ENCODE data around the gene TTLL8.
"Not testable (repeated sequence)": the region's sequence is repeated elsewhere in the genome, so short reads cannot be mapped to it uniquely, and the experiment has no call there.

The TTLL8 gene

GRCh38 chr22:50090412-50090714 is 32.3 kb upstream of the TTLL8 start:
- WGBS, 2 experiments, result 97% methylated on average over 22 of the region's 22 CpGs
- Histone ChIP-seq H3K4me3 (ENCODE audit: insufficient read depth, low read depth, low read length) (no peak overlapping the region), H3K27me3 (ENCODE audit: control insufficient read depth, insufficient read depth, low read length, poor library complexity, severe bottlenecking) (no peaks in the 10 kb centered on the region), H3K9me3 (ENCODE audit: control insufficient read depth, low read length) (no peaks in the 10 kb centered on the region), H3K27ac (ENCODE audit: insufficient read depth, low read depth, low read length, poor library complexity, severe bottlenecking) (no peak overlapping the region), H3K4me1 (ENCODE audit: control insufficient read depth, insufficient read depth, low read length) (peaks cover 2% of the 10 kb centered on the region), H3K36me3 (ENCODE audit: control insufficient read depth, insufficient read depth, low read length) (no peaks in the 10 kb centered on the region)

GRCh38 chr22:50089682-50090411 is 31.7 kb upstream of the TTLL8 start, which contains the start of gene MOV10L1:
Gene MOV10L1, plus strand, starts transcription at chr22:50090006. Its CDS starts 83 bp downstream, at chr22:50090089.
- no peaks in the 10 kb centered on the region for H3K27me3 ChIP-seq (ENCODE audit: control insufficient read depth, insufficient read depth, low read length, poor library complexity, severe bottlenecking)
- H3K36me3 ChIP-seq (ENCODE audit: control insufficient read depth, insufficient read depth, low read length), result no peaks in the 10 kb centered on the region
- peaks cover 7% of the 10 kb centered on the region for H3K4me1 ChIP-seq (ENCODE audit: control insufficient read depth, insufficient read depth, low read length)
- no peak within 1 kb of the TSS for H3K4me3 ChIP-seq (ENCODE audit: insufficient read depth, low read depth, low read length)
- no peaks in the 10 kb centered on the region for H3K9me3 ChIP-seq (ENCODE audit: control insufficient read depth, low read length)
- 93 to 94% methylated on average over 83 of the region's 83 CpGs for WGBS, 2 experiments
- no peak within 1 kb of the TSS for H3K27ac ChIP-seq (ENCODE audit: insufficient read depth, low read depth, low read length, poor library complexity, severe bottlenecking)

GRCh38 chr22:50089231-50089630 is 31.1 kb upstream of the TTLL8 start:
- H3K27me3 ChIP-seq (ENCODE audit: control insufficient read depth, insufficient read depth, low read length, poor library complexity, severe bottlenecking), result no peaks in the 10 kb centered on the region
- H3K4me3 ChIP-seq (ENCODE audit: insufficient read depth, low read depth, low read length), result no peak overlapping the region
- H3K4me1 ChIP-seq (ENCODE audit: control insufficient read depth, insufficient read depth, low read length), result peaks cover 10% of the 10 kb centered on the region
- 94 to 96% methylated on average over 11 of the region's 11 CpGs for WGBS, 2 experiments
- H3K9me3 ChIP-seq (ENCODE audit: control insufficient read depth, low read length), result no peaks in the 10 kb centered on the region
- H3K36me3 ChIP-seq (ENCODE audit: control insufficient read depth, insufficient read depth, low read length), result no peaks in the 10 kb centered on the region
- no peak overlapping the region for H3K27ac ChIP-seq (ENCODE audit: insufficient read depth, low read depth, low read length, poor library complexity, severe bottlenecking)

- no peak overlapping the region for H3K27ac ChIP-seq (ENCODE audit: insufficient read depth, low read depth, low read length, poor library complexity, severe bottlenecking)
- WGBS, 2 experiments, result 90 to 92% methylated on average over 11 to 12 of the region's 12 CpGs
- H3K4me1 ChIP-seq (ENCODE audit: control insufficient read depth, insufficient read depth, low read length), result peaks cover 14% of the 10 kb centered on the region
- H3K36me3 ChIP-seq (ENCODE audit: control insufficient read depth, insufficient read depth, low read length), result no peaks in the 10 kb centered on the region
- no peak overlapping the region for H3K4me3 ChIP-seq (ENCODE audit: insufficient read depth, low read depth, low read length)
- H3K27me3 ChIP-seq (ENCODE audit: control insufficient read depth, insufficient read depth, low read length, poor library complexity, severe bottlenecking), result no peaks in the 10 kb centered on the region
- no peaks in the 10 kb centered on the region for H3K9me3 ChIP-seq (ENCODE audit: control insufficient read depth, low read length)
Observed at GRCh38 chr22:50088096-50088495, 30.0 kb upstream of the TTLL8 start.

- no peaks in the 10 kb centered on the region for H3K9me3 ChIP-seq (ENCODE audit: control insufficient read depth, low read length)
- WGBS, 2 experiments, result 95% methylated on average over 12 of the region's 12 CpGs
- H3K27me3 ChIP-seq (ENCODE audit: control insufficient read depth, insufficient read depth, low read length, poor library complexity, severe bottlenecking), result no peaks in the 10 kb centered on the region
- H3K4me1 ChIP-seq (ENCODE audit: control insufficient read depth, insufficient read depth, low read length), result peaks cover 15% of the 10 kb centered on the region
- no peaks in the 10 kb centered on the region for H3K36me3 ChIP-seq (ENCODE audit: control insufficient read depth, insufficient read depth, low read length)
- H3K4me3 ChIP-seq (ENCODE audit: insufficient read depth, low read depth, low read length), result no peak overlapping the region
- no peak overlapping the region for H3K27ac ChIP-seq (ENCODE audit: insufficient read depth, low read depth, low read length, poor library complexity, severe bottlenecking)
Observed at GRCh38 chr22:50087646-50088045, 29.5 kb upstream of the TTLL8 start.

- not testable (repeated sequence) for H3K27ac ChIP-seq (ENCODE audit: insufficient read depth, low read depth, low read length, poor library complexity, severe bottlenecking); H3K27me3 ChIP-seq (ENCODE audit: control insufficient read depth, insufficient read depth, low read length, poor library complexity, severe bottlenecking); H3K4me3 ChIP-seq (ENCODE audit: insufficient read depth, low read depth, low read length); H3K9me3 ChIP-seq (ENCODE audit: control insufficient read depth, low read length); H3K36me3 ChIP-seq (ENCODE audit: control insufficient read depth, insufficient read depth, low read length)
- H3K4me1 ChIP-seq (ENCODE audit: control insufficient read depth, insufficient read depth, low read length), result peaks cover 15% of the 10 kb centered on the region
- 97 to 99% methylated on average over 4 of the region's 4 CpGs for WGBS, 2 experiments
Observed at GRCh38 chr22:50086975-50087374, 28.9 kb upstream of the TTLL8 start.

- Histone ChIP-seq H3K4me1 (ENCODE audit: control insufficient read depth, insufficient read depth, low read length) (peaks cover 15% of the 10 kb centered on the region), H3K36me3 (ENCODE audit: control insufficient read depth, insufficient read depth, low read length) (no peaks in the 10 kb centered on the region), H3K9me3 (ENCODE audit: control insufficient read depth, low read length) (no peaks in the 10 kb centered on the region), H3K27me3 (ENCODE audit: control insufficient read depth, insufficient read depth, low read length, poor library complexity, severe bottlenecking) (no peaks in the 10 kb centered on the region), H3K27ac (ENCODE audit: insufficient read depth, low read depth, low read length, poor library complexity, severe bottlenecking) (no peak overlapping the region), H3K4me3 (ENCODE audit: insufficient read depth, low read depth, low read length) (no peak overlapping the region)
- 89 to 92% methylated on average over 4 to 5 of the region's 5 CpGs for WGBS, 2 experiments
Observed at GRCh38 chr22:50086526-50086925, 28.4 kb upstream of the TTLL8 start.

- Histone ChIP-seq H3K4me3 (ENCODE audit: insufficient read depth, low read depth, low read length) (no peak within 1 kb of the TSS), H3K36me3 (ENCODE audit: control insufficient read depth, insufficient read depth, low read length) (no peaks in the 10 kb centered on the region), H3K9me3 (ENCODE audit: control insufficient read depth, low read length) (no peaks in the 10 kb centered on the region), H3K27ac (ENCODE audit: insufficient read depth, low read depth, low read length, poor library complexity, severe bottlenecking) (no peak within 1 kb of the TSS), H3K27me3 (ENCODE audit: control insufficient read depth, insufficient read depth, low read length, poor library complexity, severe bottlenecking) (no peaks in the 10 kb centered on the region), H3K4me1 (ENCODE audit: control insufficient read depth, insufficient read depth, low read length) (peaks cover 15% of the 10 kb centered on the region)
- WGBS, 2 experiments, result 65 to 66% methylated on average over 29 of the region's 29 CpGs
Observed at GRCh38 chr22:50085211-50085972, 27.3 kb upstream of the TTLL8 start, which contains the start of gene MLC1. Gene MLC1, minus strand, starts transcription at chr22:50085426. Its CDS starts 524 bp downstream, at chr22:50084902.

- H3K9me3 ChIP-seq (ENCODE audit: control insufficient read depth, low read length), result no peaks in the 10 kb centered on the region
- H3K4me3 ChIP-seq (ENCODE audit: insufficient read depth, low read depth, low read length), result no peak overlapping the region
- H3K36me3 ChIP-seq (ENCODE audit: control insufficient read depth, insufficient read depth, low read length), result no peaks in the 10 kb centered on the region
- no peak overlapping the region for H3K27ac ChIP-seq (ENCODE audit: insufficient read depth, low read depth, low read length, poor library complexity, severe bottlenecking)
- no peaks in the 10 kb centered on the region for H3K27me3 ChIP-seq (ENCODE audit: control insufficient read depth, insufficient read depth, low read length, poor library complexity, severe bottlenecking)
- H3K4me1 ChIP-seq (ENCODE audit: control insufficient read depth, insufficient read depth, low read length), result peaks cover 15% of the 10 kb centered on the region
- WGBS, 2 experiments, result 91 to 92% methylated on average over 16 of the region's 16 CpGs
Observed at GRCh38 chr22:50084614-50085021, 26.5 kb upstream of the TTLL8 start.

- H3K4me1 ChIP-seq (ENCODE audit: control insufficient read depth, insufficient read depth, low read length), result peaks cover 15% of the 10 kb centered on the region
- no peaks in the 10 kb centered on the region for H3K36me3 ChIP-seq (ENCODE audit: control insufficient read depth, insufficient read depth, low read length)
- no peak overlapping the region for H3K27ac ChIP-seq (ENCODE audit: insufficient read depth, low read depth, low read length, poor library complexity, severe bottlenecking)
- 88% methylated on average over 10 of the region's 10 CpGs for WGBS, 2 experiments
- no peak overlapping the region for H3K4me3 ChIP-seq (ENCODE audit: insufficient read depth, low read depth, low read length)
- H3K9me3 ChIP-seq (ENCODE audit: control insufficient read depth, low read length), result no peaks in the 10 kb centered on the region
- no peaks in the 10 kb centered on the region for H3K27me3 ChIP-seq (ENCODE audit: control insufficient read depth, insufficient read depth, low read length, poor library complexity, severe bottlenecking)
Observed at GRCh38 chr22:50084080-50084477, 26.0 kb upstream of the TTLL8 start.

All from ectodermal cell (in vitro differentiated cells).